GM21390 (cell line): ENCODE measurements around the gene SERPINA3.

Experiments used
- ATAC-seq: cut with Tn5 transposase; IDR thresholded peaks from one replicate; pipeline ENCODE4 v1.9.1; 2021; ENCODE audit not compliant: unreplicated experiment

SERPINA3 gene

DNA sequence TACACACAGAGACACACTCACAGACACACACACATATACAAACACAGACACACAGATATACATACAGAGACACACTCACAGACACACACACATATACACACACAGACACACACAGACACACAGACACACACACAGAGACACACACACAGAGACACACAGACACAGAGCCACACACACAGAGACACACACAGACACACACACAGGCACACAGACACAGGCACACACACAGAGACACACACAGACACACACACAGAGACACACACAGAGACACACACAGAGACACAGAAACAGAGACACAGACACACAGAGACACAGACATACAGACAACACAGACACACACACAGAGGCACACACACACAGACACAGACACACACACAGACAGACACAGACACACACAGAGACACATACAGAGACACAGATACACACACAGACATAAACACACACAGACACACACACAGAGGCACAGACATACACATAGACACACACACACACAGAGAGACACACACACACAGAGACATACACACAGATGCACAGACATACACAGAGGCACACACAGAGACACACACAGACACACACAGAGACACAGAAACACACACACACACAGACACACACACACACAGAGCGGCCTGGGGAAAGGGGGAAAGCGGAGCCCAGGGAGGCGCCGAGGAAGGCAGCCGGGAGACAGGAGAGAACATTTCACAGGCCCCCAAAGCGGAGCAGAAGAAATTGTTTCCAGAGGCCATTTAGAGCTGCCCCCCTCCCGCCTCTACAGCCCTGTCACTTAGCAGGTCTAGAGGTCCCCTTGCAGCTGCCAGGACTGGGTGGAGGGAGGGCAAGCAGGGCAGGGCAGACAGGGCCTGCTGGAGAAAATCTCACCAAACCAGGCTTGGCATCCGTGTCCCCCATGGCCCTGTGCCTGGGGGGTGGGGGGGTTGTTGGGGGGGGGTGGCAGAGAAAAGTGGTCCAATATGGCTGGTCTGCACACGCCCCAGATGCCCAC, 38.9 kb downstream of the SERPINA3 start:
- ATAC-seq = no peak

- ATAC-seq = no peak
Observed at GRCh38 chr14:94653321-94653720, 41.1 kb downstream of the SERPINA3 start.

DNA sequence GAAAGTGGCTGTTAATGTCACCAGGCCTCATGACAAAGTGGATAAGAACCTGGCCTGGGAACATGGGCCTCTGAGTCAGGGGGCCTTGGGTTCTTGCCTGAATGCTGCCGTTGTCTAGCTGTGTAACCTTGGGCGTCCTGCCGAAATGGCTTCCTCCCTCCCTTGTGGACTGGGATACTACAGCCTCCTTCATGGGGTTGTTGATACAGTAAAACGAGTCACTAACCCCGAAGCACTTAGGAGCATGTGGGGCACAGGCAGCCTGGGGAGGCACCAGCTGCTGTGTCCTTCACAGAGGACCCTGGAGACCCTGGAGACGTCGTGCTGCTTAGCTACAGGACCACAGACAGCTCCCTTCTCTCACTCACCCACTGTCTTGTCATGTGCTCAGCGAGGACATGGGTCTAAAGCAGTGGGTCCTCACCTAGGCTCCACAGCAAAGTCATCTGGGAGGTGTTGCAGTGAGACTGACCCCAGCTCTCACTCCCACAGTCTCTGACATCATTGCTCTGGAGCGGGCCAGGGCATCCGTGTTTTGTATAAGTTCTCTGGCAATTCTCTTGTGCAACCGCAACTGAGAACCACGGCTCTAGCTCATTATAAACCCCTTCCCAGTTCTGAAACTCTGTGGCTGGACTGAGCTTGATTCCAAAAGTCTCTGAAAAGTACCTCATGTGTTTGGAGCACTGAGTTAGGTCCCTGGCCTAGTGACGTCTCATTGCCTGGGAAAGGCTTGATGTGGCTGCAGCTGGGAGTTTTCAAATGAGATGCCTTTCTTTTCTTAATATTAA, 42.1 kb downstream of the SERPINA3 start:
- no peak for ATAC-seq

GRCh38 chr14:94655169-94655710, 43.0 kb downstream of the SERPINA3 start:
- no peak for ATAC-seq

GRCh38 chr14:94656043-94656442, 43.9 kb downstream of the SERPINA3 start:
- ATAC-seq = no peak

GRCh38 chr14:94659256-94659655, 47.1 kb downstream of the SERPINA3 start:
- no peak for ATAC-seq

DNA sequence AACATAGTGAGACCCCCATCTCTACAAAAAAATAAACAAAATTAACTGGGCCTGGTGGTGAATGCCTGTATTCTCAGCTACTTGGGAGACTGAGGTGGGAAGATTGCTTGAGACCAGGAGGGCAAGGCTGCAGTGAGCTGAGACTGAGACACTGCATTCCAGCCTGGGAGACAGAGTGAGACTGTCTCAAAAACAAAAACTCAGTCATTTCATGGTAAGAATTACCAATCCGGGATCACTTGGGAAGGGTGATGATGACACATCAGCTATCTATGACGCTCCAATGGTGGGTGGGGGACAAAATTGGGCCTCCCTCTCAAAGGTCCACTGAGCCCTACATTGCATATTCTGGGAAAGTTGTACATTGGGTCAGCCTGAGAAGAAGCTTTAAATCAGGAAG, 47.7 kb downstream of the SERPINA3 start:
- ATAC-seq = no peak

GRCh38 chr14:94660306-94660946, 48.2 kb downstream of the SERPINA3 start:
- ATAC-seq = no peak

DNA sequence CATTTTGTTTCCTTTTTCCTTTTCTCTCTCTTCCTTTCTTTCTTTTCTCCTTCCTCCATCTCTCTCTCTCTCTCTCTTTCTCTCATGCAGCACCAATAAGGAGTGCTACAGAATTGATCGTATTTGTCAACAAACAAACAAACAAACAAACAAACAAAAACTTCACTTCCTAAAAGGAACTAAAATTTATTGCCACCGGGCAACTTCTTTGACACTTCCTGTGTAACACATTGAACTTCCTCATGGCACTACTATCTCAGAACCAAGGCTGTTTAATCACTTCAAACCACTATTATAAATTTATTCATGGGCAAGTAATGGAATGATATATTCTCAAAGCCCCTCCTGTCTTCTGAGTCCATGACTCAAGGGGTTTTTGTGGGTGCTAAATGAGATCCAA, 51.3 kb downstream of the SERPINA3 start:
- ATAC-seq = no peak

GRCh38 chr14:94663965-94664704, 51.9 kb downstream of the SERPINA3 start:
- no peak for ATAC-seq

DNA sequence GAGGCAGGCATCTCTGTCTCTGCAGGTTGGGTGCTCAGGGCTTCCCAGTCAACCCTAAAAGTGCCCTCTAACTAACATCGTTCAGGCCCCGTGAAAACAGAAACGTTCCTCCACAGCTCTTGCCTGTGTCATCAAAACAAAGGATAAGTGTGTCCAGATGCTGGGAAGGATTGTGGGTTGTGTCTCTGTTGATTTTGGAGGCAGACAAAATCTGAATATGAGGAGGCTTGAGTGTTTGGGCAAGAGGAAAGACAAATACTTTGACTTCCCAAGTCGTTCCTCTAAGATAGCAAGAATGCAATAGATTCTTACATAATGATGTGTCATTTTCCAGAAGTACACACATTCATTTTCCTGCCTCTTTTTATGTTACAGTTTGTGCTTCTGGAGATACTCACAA, 52.9 kb downstream of the SERPINA3 start:
- ATAC-seq = no peak

GRCh38 chr14:94665544-94665943, 53.4 kb downstream of the SERPINA3 start:
- ATAC-seq = no peak

DNA sequence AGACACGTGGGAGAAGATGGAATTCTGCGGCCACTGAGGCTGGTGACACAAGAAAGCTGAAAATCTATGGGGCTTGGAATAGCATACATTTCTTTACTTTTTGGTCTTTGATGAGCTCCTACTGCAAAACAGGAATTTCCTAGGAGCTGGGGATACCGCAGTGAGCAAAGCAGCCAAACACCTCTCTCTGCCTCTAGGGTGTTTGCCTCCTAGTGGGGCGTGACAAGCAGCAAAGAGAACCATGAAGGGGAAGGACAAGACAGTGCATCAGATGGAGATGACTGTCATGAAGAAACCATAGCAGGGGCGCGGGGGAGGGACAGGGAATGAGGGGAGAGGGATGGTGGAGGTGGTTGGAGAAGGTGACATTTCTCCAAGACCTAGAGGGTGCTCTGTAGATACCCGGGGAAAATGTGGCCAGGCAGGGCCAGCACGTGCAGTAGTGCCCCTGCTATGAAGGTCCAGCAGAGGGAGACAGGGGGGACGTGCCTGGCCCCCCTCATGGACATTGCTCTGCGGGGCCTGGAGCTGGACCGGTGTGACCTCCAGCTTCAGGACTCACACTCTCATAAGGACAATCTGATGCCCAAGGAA, 58.6 kb downstream of the SERPINA3 start:
- no peak for ATAC-seq

DNA sequence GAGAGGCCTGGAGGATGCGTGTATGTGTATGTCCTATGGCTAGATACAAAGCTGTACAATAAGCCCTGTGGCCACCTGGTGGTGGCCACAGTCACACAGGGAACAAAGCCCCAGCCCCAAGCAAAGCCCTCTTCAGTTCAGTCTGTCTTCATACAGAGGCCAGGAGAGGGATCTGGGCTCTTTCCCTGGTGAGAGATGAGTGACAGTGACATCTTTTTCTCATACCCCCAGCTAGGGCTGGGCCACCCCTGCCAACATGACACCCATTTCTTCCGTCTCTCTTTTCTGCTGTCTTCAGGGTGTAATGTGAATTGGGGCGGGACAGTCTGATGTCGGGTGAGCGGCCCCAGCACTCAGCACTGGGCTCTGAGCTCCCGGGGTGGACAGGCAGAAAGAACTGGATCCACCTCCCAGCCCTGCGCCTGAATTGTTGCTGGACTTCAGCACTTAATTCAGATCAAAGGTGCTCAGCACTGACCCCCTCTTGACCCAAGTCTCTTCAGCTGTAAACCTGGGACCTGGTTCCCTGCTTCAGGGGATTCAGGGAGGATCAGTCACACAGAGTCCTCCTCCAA, 59.8 kb downstream of the SERPINA3 start:
- ATAC-seq = no peak

- ATAC-seq = no peak
Observed at GRCh38 chr14:94673071-94673470, 60.9 kb downstream of the SERPINA3 start.
